Mesothelial cell of epicardium (in vitro differentiated cells): ENCODE results near the gene DGKK. TPM values are rescaled to one million over a fixed set of nuclear protein-coding genes. Genes with fewer than 3 reads are reported as not detected.

Source experiments
- DNase-seq, 2 experiments: peaks; one replicate each; pipeline ENCODE4 v3.0.0; 2021; ENCODE audit warnings: low spot score in 2 of 2; ENCODE audit not compliant: unreplicated experiment in 2 of 2
- H3K27ac Mint-ChIP-seq: 2 replicates; pipeline ENCODE4 v1.8.0; 2021; ENCODE audit warnings: mixed read lengths
- H3K27me3 Mint-ChIP-seq: 2 replicates; pipeline ENCODE4 v1.8.0; 2021; ENCODE audit warnings: low read depth, mixed read lengths
- H3K36me3 Mint-ChIP-seq: 2 replicates; pipeline ENCODE4 v1.8.0; 2021; ENCODE audit warnings: mixed read lengths
- H3K4me1 Mint-ChIP-seq: 2 replicates; pipeline ENCODE4 v1.8.0; 2021; ENCODE audit warnings: mixed read lengths
- H3K4me3 Mint-ChIP-seq: 2 replicates; pipeline ENCODE4 v1.8.0; 2021; ENCODE audit warnings: mild to moderate bottlenecking, moderate library complexity, mixed read lengths
- H3K9me3 Mint-ChIP-seq: 2 replicates; pipeline ENCODE4 v1.8.0; 2021; ENCODE audit warnings: mixed read lengths
- CTCF ChIP-seq: fragments of 200-600 bp; sonication (generic); IDR thresholded peaks from one replicate; pipeline ENCODE4 v1.5.0; 2021; ENCODE audit warnings: antibody characterized with exemption; ENCODE audit not compliant: unreplicated experiment
- total RNA-seq: library from RNA; stranded (reverse); gene quantifications from 3 replicates; pipeline ENCODE4 v1.2.1, GENCODE V29; 2021

The DGKK gene
- total RNA-seq, result 0.04 to 0.07 TPM (median 0.05 TPM) in 3 replicates

DNA sequence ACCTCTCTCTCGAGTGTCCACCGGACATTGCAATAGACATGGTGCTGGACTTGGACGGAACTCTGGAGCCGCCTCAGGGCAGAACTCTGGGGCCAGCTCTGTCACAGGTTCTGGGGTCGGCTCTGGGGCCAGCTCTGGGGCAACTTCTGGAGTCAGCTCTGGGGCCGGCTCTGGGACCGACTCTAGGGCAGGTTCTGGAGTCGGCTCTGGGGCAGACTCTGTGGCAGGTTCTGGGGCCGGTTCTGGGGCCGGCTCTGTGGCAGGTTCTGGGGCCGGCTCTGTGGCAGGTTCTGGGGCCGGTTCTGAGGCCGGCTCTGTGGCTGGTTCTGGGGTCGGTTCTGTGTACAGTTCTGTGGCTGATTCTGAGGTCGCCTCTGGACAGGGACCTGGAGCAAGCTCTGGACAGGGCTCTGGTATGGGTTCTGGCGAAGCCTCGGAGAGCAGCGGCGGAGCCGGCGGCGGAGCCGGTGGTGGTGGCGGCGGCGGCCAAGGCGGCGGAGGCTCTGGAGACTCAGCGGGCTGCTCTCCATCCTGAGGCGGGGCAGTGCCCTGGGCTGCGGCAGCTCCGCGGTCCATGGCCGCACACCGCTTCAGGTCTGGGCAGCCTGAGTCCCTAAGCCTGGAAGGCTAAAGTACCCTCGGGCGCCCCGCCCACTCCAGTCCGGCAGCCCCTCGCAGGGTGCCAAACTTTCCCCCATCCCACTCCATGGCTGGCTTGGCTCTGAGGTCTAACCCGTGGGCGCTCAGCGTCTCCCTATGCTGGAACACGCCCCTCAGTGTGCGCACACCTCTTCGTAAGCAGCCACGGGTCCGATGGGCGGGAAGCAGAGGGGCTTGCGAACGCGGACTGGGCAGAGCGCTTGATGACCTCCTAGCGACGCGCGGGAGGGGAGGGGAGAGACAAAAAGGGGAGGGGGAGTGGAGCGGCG is at the start of gene DGKK:
Gene DGKK (minus strand): TSS at position 723 of the 929 bp plus-strand sequence. CDS start 147 bp downstream, at position 576.
- Mint-ChIP-seq H3K4me1 (peaks cover 9% of the 10 kb centered on the region), H3K36me3 (no peaks in the 10 kb centered on the region), H3K4me3 (peak within 1 kb of the TSS; percentile 52), H3K9me3 (peaks cover 11% of the 10 kb centered on the region), H3K27me3 (peaks cover 97% of the 10 kb centered on the region), H3K27ac (no peak within 1 kb of the TSS)
- TF ChIP-seq CTCF, result no peak
- DNase-seq, result peak; percentile 21 to 47

- Mint-ChIP-seq H3K9me3 (peaks cover 41% of the 10 kb centered on the region), H3K27me3 (peaks cover 13% of the 10 kb centered on the region), H3K36me3 (no peaks in the 10 kb centered on the region), H3K4me3 (no peak overlapping the region), H3K27ac (no peak overlapping the region), H3K4me1 (no peaks in the 10 kb centered on the region)
- no peak for TF ChIP-seq CTCF
- DNase-seq, result no peak
Measured at GRCh38 chrX:50514811-50515210, 44.2 kb upstream of the DGKK start.

- peaks cover 15% of the 10 kb centered on the region for H3K27me3 Mint-ChIP-seq
- H3K4me1 Mint-ChIP-seq, result no peaks in the 10 kb centered on the region
- H3K27ac Mint-ChIP-seq, result no peak overlapping the region
- no peaks in the 10 kb centered on the region for H3K36me3 Mint-ChIP-seq
- H3K9me3 Mint-ChIP-seq, result peaks cover 23% of the 10 kb centered on the region
- TF ChIP-seq CTCF, result no peak
- H3K4me3 Mint-ChIP-seq, result no peak overlapping the region
- DNase-seq, result no peak
Measured at GRCh38 chrX:50497114-50497513, 26.5 kb upstream of the DGKK start.

GRCh38 chrX:50495616-50496015 is 25.0 kb upstream of the DGKK start:
- TF ChIP-seq CTCF, result no peak
- H3K4me1 Mint-ChIP-seq, result no peaks in the 10 kb centered on the region
- no peak overlapping the region for H3K4me3 Mint-ChIP-seq
- peaks cover 20% of the 10 kb centered on the region for H3K27me3 Mint-ChIP-seq
- H3K9me3 Mint-ChIP-seq, result peaks cover 23% of the 10 kb centered on the region
- no peaks in the 10 kb centered on the region for H3K36me3 Mint-ChIP-seq
- H3K27ac Mint-ChIP-seq, result no peak overlapping the region
- DNase-seq, result no peak

GRCh38 chrX:50492720-50493119 is 22.1 kb upstream of the DGKK start:
- no peak for DNase-seq
- Mint-ChIP-seq H3K27me3 (peaks cover 16% of the 10 kb centered on the region), H3K4me1 (no peaks in the 10 kb centered on the region), H3K4me3 (no peak overlapping the region), H3K27ac (no peak overlapping the region), H3K36me3 (no peaks in the 10 kb centered on the region), H3K9me3 (peaks cover 20% of the 10 kb centered on the region)
- TF ChIP-seq CTCF, result no peak
